ENCODE data around the gene SLC4A3. TPM values are rescaled to one million over a fixed set of nuclear protein-coding genes. Genes with fewer than 3 reads are reported as not detected.

SLC4A3 gene
- total RNA-seq, 1 experiment from 2014 or later = 8.7 TPM

- ATAC-seq (no peak), DNase-seq (ENCODE audit: low spot score) (no peak)
- TF ChIP-seq, protein P1, sequence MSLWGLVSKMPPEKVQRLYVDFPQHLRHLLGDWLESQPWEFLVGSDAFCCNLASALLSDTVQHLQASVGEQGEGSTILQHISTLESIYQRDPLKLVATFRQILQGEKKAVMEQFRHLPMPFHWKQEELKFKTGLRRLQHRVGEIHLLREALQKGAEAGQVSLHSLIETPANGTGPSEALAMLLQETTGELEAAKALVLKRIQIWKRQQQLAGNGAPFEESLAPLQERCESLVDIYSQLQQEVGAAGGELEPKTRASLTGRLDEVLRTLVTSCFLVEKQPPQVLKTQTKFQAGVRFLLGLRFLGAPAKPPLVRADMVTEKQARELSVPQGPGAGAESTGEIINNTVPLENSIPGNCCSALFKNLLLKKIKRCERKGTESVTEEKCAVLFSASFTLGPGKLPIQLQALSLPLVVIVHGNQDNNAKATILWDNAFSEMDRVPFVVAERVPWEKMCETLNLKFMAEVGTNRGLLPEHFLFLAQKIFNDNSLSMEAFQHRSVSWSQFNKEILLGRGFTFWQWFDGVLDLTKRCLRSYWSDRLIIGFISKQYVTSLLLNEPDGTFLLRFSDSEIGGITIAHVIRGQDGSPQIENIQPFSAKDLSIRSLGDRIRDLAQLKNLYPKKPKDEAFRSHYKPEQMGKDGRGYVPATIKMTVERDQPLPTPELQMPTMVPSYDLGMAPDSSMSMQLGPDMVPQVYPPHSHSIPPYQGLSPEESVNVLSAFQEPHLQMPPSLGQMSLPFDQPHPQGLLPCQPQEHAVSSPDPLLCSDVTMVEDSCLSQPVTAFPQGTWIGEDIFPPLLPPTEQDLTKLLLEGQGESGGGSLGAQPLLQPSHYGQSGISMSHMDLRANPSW (CRISPR knock-in tag; conservative IDR thresholded peaks at IDR 0.05; ENCODE audit: low read depth) = no peak
- no peak for TF ChIP-seq ZNF532 (CRISPR knock-in tag; IDR thresholded peaks at IDR 0.05; ENCODE audit: borderline replicate concordance)
- TF ChIP-seq RORB (CRISPR knock-in tag; IDR thresholded peaks at IDR 0.05) = no peak
- H3K27ac Mint-ChIP-seq = peak overlapping the region; percentile 89
- peaks cover 24% of the 10 kb centered on the region for H3K36me3 Mint-ChIP-seq
- POLR2A ChIA-PET = no interaction called here
- CTCF ChIA-PET = interaction anchor here (0.6 kb wide), 2 partner anchors 45 to 1525 kb away, joined by 3 read pairs; no protein-coding TSS in a partner anchor
- peaks cover 61% of the 10 kb centered on the region for H3K4me1 Mint-ChIP-seq
- no peak overlapping the region for H3K4me3 Mint-ChIP-seq
- peaks cover 10% of the 10 kb centered on the region for H3K27me3 Mint-ChIP-seq (ENCODE audit: low read depth)
- H3K9me3 Mint-ChIP-seq = peaks cover 24% of the 10 kb centered on the region
Measured at GRCh38 chr2:219687272-219687671, 59.8 kb downstream of the SLC4A3 start.

GRCh38 chr2:219687882-219688559 is 60.6 kb downstream of the SLC4A3 start:
- Mint-ChIP-seq H3K27me3 (ENCODE audit: low read depth) (peaks cover 5% of the 10 kb centered on the region; the same call in 1 of the 2 replicates), H3K27ac (0 out of 2 replicates have a peak overlapping the region, but pooled peaks have one; percentile 19), H3K9me3 (peaks cover 16% of the 10 kb centered on the region), H3K4me1 (peaks cover 61% of the 10 kb centered on the region), H3K36me3 (peaks cover 17% of the 10 kb centered on the region), H3K4me3 (no peak overlapping the region)
- DNase-seq (ENCODE audit: low spot score) (peak; percentile 18), ATAC-seq (no peak)
- ChIA-PET CTCF (interaction anchor here (2.5 to 3.0 kb wide), 3 partner anchors 44 to 68 kb away, joined by 23 to 72 read pairs (median 27); no protein-coding TSS in a partner anchor), POLR2A (no interaction called here)
- TF ChIP-seq, protein P2, sequence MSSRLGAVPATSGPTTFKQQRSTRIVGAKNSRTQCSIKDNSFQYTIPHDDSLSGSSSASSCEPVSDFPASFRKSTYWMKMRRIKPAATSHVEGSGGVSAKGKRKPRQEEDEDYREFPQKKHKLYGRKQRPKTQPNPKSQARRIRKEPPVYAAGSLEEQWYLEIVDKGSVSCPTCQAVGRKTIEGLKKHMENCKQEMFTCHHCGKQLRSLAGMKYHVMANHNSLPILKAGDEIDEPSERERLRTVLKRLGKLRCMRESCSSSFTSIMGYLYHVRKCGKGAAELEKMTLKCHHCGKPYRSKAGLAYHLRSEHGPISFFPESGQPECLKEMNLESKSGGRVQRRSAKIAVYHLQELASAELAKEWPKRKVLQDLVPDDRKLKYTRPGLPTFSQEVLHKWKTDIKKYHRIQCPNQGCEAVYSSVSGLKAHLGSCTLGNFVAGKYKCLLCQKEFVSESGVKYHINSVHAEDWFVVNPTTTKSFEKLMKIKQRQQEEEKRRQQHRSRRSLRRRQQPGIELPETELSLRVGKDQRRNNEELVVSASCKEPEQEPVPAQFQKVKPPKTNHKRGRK (CRISPR knock-in tag; IDR thresholded peaks at IDR 0.05; ENCODE audit: borderline replicate concordance) = no peak
- no peak for TF ChIP-seq HMGXB4 (CRISPR knock-in tag; IDR thresholded peaks at IDR 0.05)
- no peak for TF ChIP-seq MYBL2 (CRISPR knock-in tag; IDR thresholded peaks at IDR 0.05)
- no peak for TF ChIP-seq ZNF416 (CRISPR knock-in tag; IDR thresholded peaks at IDR 0.05)
- TF ChIP-seq, protein P3, sequence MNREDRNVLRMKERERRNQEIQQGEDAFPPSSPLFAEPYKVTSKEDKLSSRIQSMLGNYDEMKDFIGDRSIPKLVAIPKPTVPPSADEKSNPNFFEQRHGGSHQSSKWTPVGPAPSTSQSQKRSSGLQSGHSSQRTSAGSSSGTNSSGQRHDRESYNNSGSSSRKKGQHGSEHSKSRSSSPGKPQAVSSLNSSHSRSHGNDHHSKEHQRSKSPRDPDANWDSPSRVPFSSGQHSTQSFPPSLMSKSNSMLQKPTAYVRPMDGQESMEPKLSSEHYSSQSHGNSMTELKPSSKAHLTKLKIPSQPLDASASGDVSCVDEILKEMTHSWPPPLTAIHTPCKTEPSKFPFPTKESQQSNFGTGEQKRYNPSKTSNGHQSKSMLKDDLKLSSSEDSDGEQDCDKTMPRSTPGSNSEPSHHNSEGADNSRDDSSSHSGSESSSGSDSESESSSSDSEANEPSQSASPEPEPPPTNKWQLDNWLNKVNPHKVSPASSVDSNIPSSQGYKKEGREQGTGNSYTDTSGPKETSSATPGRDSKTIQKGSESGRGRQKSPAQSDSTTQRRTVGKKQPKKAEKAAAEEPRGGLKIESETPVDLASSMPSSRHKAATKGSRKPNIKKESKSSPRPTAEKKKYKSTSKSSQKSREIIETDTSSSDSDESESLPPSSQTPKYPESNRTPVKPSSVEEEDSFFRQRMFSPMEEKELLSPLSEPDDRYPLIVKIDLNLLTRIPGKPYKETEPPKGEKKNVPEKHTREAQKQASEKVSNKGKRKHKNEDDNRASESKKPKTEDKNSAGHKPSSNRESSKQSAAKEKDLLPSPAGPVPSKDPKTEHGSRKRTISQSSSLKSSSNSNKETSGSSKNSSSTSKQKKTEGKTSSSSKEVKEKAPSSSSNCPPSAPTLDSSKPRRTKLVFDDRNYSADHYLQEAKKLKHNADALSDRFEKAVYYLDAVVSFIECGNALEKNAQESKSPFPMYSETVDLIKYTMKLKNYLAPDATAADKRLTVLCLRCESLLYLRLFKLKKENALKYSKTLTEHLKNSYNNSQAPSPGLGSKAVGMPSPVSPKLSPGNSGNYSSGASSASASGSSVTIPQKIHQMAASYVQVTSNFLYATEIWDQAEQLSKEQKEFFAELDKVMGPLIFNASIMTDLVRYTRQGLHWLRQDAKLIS (CRISPR knock-in tag; IDR thresholded peaks at IDR 0.05; ENCODE audit: borderline replicate concordance) = no peak
- TF ChIP-seq, protein P4, sequence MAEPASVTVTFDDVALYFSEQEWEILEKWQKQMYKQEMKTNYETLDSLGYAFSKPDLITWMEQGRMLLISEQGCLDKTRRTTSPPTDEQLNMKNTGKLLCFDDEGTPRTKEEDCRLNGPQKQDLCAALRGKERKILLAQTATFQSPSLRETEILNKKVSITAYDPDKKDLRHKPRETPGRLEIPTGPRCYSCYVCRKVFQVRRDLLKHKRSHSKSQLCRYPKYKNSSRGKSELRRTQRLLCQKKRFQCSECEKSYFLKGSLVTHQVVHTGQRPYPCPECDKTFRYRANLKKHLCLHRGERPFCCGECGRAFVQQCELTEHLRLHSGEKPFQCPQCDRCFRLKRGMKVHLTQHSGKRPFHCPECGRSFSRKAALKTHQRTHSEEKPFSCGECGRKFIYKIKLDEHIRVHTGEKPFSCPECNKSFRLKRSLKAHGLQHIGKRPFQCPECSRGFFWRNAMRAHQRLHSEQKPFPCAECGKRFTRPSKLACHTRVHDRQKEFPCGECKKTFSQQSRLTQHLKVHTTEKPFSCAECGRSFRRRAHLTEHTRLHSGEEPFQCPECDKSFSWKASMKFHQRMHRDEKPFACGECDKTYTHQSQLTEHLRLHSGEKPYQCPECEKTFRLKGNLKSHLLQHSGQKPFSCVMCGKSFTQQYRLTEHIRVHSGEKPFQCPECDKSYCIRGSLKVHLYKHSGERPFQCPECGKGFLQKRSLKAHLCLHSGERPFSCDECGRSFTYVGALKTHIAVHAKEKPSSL (CRISPR knock-in tag; conservative IDR thresholded peaks at IDR 0.05) = no peak
- TF ChIP-seq RELA (CRISPR knock-in tag; IDR thresholded peaks at IDR 0.05; ENCODE audit: borderline replicate concordance) = no peak
- TF ChIP-seq JAZF1 (CRISPR knock-in tag; IDR thresholded peaks at IDR 0.05) = no peak
- TF ChIP-seq, protein P5, sequence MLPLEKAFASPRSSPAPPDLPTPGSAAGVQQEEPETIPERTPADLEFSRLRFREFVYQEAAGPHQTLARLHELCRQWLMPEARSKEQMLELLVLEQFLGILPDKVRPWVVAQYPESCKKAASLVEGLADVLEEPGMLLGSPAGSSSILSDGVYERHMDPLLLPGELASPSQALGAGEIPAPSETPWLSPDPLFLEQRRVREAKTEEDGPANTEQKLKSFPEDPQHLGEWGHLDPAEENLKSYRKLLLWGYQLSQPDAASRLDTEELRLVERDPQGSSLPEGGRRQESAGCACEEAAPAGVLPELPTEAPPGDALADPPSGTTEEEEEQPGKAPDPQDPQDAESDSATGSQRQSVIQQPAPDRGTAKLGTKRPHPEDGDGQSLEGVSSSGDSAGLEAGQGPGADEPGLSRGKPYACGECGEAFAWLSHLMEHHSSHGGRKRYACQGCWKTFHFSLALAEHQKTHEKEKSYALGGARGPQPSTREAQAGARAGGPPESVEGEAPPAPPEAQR (CRISPR knock-in tag; IDR thresholded peaks at IDR 0.05) = peak; percentile 94; the same call in 1 of the 2 replicates
- TF ChIP-seq USF2 (CRISPR knock-in tag; IDR thresholded peaks at IDR 0.05) = no peak
